AG09309 (cell line): ENCODE results near the gene ADCY2.

Experiments used
- DNase-seq: peaks from one replicate; pipeline ENCODE4 v3.0.0-alpha.2; 2010; ENCODE audit warnings: low read depth
- H3K4me3 ChIP-seq: 2 replicates; pipeline ENCODE4 v1.5.1; 2011; ENCODE audit warnings: mild to moderate bottlenecking, low read depth, low read length, moderate library complexity; ENCODE audit not compliant: control insufficient read depth
- TF ChIP-seq, protein P1 (sequence below): IDR thresholded peaks from 2 replicates; pipeline ENCODE4 v1.5.1; 2011; ENCODE audit warnings: mild to moderate bottlenecking, low read depth, low read length, inconsistent platforms; ENCODE audit not compliant: insufficient read depth, control insufficient read depth; ENCODE audit errors: missing control alignments

Gene ADCY2

DNA sequence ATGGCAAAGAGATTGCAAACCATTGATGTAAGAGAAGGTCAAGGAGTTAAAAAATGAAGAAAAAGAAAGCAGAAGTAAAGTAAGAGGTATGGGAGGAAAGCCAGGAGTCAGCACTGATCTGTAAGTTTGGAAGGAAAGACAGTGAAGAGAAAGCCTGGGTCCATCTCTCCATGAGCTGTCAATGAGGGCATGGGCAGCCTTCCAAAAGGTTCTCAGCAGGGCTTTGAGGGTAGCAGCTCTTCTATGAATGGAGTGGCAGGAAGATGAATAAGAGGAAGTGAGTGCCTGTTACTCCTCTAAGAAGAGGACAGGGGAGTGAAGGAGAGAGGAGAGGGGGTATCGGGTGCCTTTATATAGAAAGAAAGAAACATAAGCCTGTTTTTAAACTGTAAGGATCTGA, 97.1 kb downstream of the ADCY2 start:
- H3K4me3 ChIP-seq = no peak overlapping the region
- TF ChIP-seq, protein P1, sequence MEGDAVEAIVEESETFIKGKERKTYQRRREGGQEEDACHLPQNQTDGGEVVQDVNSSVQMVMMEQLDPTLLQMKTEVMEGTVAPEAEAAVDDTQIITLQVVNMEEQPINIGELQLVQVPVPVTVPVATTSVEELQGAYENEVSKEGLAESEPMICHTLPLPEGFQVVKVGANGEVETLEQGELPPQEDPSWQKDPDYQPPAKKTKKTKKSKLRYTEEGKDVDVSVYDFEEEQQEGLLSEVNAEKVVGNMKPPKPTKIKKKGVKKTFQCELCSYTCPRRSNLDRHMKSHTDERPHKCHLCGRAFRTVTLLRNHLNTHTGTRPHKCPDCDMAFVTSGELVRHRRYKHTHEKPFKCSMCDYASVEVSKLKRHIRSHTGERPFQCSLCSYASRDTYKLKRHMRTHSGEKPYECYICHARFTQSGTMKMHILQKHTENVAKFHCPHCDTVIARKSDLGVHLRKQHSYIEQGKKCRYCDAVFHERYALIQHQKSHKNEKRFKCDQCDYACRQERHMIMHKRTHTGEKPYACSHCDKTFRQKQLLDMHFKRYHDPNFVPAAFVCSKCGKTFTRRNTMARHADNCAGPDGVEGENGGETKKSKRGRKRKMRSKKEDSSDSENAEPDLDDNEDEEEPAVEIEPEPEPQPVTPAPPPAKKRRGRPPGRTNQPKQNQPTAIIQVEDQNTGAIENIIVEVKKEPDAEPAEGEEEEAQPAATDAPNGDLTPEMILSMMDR = no peak
- no peak for DNase-seq

DNA sequence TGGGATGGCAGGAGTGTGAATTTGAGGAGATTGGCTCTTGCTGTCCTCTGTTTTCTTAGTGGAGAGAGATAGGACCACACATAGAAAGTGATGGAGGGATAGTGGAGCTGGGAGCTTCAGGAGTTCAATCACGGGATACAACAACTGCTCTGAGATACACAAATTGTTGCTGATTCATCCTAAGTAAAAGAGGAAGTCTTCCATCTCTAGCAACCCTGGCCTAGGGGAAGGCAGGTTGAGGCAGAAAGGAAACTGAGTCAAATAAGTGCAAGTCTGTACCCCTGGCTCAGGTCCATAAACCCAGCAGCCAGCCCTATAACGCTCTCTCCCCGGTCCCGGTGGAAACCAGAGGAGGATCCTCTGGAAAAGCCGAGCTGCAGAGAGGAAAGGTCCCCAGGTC, 97.7 kb downstream of the ADCY2 start:
- TF ChIP-seq, protein P1 = no peak
- no peak for DNase-seq
- no peak overlapping the region for H3K4me3 ChIP-seq

DNA sequence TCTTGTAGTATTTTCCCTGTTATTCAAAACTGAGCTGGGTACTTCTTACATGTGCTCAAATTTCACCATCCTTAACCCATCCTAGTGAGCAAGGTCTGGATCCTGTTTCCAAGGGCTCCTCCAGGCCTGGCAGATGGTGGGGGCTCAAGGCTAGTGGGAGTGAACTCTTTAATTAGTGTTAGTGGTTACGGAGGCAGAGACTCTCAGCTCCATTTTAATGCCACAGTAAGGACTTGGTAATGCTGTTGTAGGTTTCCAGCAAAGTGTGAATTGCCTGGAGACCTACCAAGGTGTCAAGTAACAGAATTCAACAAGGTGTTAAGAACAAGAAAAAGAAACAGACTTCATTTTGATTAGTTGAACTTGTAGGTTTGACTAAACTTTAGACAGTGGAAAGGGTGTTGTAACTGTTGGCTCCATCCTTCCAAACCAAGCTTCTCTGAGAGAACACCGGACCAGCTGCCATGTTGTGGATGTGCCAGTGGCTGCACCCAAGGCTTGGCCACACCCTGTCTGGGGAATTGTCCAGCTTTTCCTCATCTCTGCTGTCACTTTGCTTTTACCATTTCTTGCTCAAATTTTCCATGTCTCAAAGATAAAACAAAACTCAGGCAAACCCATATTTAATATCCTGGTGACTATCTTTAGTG, 98.7 kb downstream of the ADCY2 start:
- no peak for DNase-seq
- H3K4me3 ChIP-seq = no peak overlapping the region
- TF ChIP-seq, protein P1 = no peak

DNA sequence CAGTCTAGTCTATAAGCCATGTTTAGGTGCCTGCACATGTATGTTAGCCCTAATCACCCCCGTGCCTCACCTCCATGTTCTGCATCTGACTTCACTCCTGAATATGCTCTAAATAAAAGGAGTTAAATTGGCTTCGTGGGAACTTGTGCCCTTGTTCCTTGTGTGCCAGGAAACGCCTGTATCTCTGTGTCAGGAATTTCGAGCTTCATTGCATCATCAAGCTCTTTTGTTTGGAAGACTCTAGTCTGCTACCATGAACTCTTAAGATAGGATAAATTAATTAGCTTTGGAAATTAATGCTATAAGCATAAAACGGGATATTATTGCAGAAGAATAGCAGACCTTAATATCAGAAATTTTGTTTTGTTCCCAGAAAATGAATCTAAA, 99.2 kb downstream of the ADCY2 start:
- TF ChIP-seq, protein P1 = no peak
- no peak for DNase-seq
- no peak overlapping the region for H3K4me3 ChIP-seq

DNA sequence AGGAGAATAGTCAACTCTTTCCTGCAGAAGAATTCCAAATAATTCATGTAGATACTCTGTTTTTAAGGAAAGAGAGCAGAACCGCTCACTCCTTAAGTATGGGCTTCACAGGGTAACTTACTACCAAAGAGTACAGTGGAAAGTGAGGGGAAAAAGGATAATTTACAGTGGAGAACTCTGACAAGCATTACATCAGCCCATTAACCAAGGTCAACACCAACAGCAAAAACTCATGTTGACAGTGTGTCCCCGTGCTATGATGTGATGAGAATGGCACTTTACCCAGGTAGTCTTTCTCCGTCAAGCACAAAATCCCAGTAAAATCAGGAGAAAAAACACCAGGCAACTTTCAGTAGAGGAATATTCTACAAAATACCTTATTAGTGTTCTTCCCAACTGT, 104.3 kb downstream of the ADCY2 start:
- no peak for DNase-seq
- TF ChIP-seq, protein P1 = no peak
- no peak overlapping the region for H3K4me3 ChIP-seq

DNA sequence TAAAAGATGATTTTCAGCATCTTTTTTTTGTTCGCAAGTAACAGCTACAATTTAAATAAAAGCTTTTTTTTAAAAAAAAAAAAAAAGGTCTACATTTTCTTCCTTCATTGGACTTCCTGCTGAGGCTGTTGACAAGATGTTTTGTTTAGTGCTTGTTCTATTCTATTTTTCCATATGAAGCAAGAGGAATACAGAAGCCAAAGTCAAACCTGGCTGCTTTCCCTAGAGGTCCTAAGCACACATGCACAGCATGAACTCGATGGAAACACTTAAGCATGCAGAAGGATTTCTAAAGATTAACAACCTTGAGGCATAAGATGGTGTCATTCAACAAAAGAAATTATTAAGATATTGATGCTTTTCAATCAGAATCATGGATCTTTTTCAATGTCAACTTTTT, 105.1 kb downstream of the ADCY2 start:
- DNase-seq = no peak
- TF ChIP-seq, protein P1 = no peak
- H3K4me3 ChIP-seq = no peak overlapping the region

DNA sequence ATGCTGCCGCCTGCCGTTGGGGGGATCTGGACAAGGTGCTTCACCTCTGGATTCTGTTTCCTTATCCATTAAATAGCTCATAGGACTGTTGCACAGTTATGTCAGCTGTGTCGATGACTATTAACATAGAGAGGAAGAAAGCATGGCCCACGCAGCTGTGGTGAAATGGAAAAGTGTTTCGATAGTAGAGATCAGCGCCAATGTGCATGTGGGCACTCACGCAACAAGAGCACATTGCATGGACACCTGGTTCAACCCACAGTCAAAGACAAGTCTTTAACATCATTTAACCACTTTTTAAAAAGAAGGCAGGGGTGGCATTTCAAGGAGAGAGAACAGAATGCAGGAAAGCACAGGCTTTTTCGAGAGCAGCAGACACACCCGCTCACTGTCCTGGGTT, 107.6 kb downstream of the ADCY2 start:
- no peak overlapping the region for H3K4me3 ChIP-seq
- TF ChIP-seq, protein P1 = no peak
- DNase-seq = no peak
